Ishikawa (cell line): ENCODE data around the gene AVL9.
A peak's percentile ranks its signal among the peaks of the same experiment; 100 is the strongest.

ENCODE experiments used
- CEBPB ChIP-seq: IDR thresholded peaks from 2 replicates; pipeline ENCODE4 v1.6.1; 2012
- CREB1 ChIP-seq: IDR thresholded peaks from 2 replicates; pipeline ENCODE4 v1.6.1; 2012; ENCODE audit warnings: low read depth
- EGR1 ChIP-seq: IDR thresholded peaks from 2 replicates; pipeline ENCODE4 v1.6.1; 2012
- EP300 ChIP-seq: IDR thresholded peaks from 2 replicates; pipeline ENCODE4 v1.6.1; 2012; ENCODE audit warnings: borderline replicate concordance
- FOXM1 ChIP-seq: IDR thresholded peaks from 2 replicates; pipeline ENCODE4 v1.6.1; 2012; ENCODE audit warnings: low read depth, borderline replicate concordance
- NFIC ChIP-seq: IDR thresholded peaks from 2 replicates; pipeline ENCODE4 v1.6.1; 2012
- RAD21 ChIP-seq: IDR thresholded peaks from 2 replicates; pipeline ENCODE4 v1.6.1; 2012; ENCODE audit warnings: low read depth
- TAF1 ChIP-seq: IDR thresholded peaks from 2 replicates; pipeline ENCODE4 v1.6.1; 2012; ENCODE audit warnings: low read depth, mild to moderate bottlenecking
- TCF12 ChIP-seq: IDR thresholded peaks from 2 replicates; pipeline ENCODE4 v1.6.1; 2012; ENCODE audit warnings: low read depth
- TEAD4 ChIP-seq: IDR thresholded peaks from 2 replicates; pipeline ENCODE4 v1.6.1; 2012
- YY1 ChIP-seq: IDR thresholded peaks from 2 replicates; pipeline ENCODE4 v1.6.1; 2012; ENCODE audit warnings: low read depth
- ZBTB7A ChIP-seq: IDR thresholded peaks from 2 replicates; pipeline ENCODE4 v1.6.1; 2012; ENCODE audit warnings: low read depth
- TF ChIP-seq, protein P1 (sequence below): IDR thresholded peaks from 2 replicates; pipeline ENCODE4 v1.6.1; 2012
- TF ChIP-seq, protein P2 (sequence below): IDR thresholded peaks from 2 replicates; pipeline ENCODE4 v1.6.1; 2012
- TF ChIP-seq, protein P3 (sequence below): IDR thresholded peaks from 2 replicates; pipeline ENCODE4 v1.6.1; 2012; ENCODE audit warnings: low read depth, mild to moderate bottlenecking

AVL9 gene

DNA sequence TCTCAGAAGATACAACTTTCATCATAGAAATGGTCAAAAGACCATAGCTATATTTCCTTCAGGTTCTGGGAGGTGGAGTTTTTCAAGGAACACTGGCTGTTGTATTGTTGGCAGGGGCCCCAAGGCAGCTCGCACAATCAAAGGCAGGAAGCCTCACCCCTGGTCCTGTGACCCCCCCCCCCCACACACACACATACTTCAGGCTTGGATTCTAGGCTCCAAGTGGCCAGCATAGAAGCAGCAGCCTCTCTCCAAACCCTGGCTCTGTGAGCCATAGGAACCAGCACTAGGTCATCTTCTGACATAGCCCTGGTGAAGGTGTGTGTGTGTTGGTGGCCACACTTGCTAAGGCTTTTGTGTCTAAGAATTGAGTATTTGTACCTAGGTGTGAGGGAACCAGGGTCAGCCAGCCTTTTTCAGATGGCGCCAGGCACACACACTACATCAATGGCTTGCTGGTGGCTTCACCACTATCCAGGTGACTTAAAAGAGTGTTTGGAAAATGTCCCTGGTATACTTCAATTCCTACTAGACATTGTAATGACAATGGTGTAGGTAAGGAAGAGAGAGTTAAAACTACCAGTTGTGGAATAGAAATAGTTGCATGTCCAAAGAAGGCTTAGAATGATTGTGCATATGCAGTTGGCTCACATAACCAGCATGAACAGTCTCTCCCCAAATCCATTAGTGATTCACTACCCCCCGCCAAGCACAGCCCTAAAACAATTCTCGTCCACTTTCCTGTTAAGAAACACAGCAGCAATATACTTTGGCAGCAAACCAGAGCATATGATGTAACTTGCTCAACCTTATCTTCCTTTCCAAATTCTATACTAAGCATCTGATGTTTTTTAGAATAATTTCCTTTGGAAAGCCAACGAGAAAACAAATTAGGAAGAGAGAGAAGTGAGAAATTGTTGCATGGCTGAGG, 91.3 kb downstream of the AVL9 start:
- TF ChIP-seq, protein P1, sequence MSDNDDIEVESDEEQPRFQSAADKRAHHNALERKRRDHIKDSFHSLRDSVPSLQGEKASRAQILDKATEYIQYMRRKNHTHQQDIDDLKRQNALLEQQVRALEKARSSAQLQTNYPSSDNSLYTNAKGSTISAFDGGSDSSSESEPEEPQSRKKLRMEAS = no peak
- no peak for TF ChIP-seq YY1
- no peak for TF ChIP-seq EP300
- TF ChIP-seq NFIC = no peak
- TF ChIP-seq, protein P2, sequence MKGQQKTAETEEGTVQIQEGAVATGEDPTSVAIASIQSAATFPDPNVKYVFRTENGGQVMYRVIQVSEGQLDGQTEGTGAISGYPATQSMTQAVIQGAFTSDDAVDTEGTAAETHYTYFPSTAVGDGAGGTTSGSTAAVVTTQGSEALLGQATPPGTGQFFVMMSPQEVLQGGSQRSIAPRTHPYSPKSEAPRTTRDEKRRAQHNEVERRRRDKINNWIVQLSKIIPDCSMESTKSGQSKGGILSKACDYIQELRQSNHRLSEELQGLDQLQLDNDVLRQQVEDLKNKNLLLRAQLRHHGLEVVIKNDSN = no peak
- no peak for TF ChIP-seq TEAD4
- TF ChIP-seq ZBTB7A = no peak
- TF ChIP-seq CREB1 = no peak
- TF ChIP-seq TAF1 = no peak
- no peak for TF ChIP-seq FOXM1
- no peak for TF ChIP-seq CEBPB
- TF ChIP-seq EGR1 = no peak

DNA sequence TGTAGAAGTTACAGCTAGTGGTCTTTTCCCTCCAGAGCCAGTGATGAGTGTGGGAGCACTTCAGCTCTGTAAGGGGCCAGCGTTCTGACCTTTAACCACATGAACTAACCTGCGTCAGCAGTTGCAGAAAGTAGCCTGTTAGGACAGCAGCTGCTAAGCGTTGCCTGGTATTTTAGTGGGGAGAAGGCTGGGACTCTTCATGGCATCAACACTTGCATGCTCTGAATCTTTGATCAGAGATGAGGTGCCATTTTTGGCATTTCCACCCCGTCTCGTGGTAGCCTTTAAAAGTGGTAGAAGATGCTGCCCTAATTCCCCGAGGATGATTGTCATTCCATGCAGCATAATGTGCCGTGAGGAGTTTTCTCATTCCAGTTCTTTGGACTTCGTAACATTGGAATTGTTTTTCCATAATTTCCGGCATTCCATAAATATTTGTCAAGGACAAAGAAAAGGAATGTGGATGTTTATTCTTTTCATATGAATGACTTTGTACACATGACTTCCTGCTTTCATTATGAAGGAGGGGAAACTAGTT, 92.2 kb downstream of the AVL9 start:
- TF ChIP-seq CREB1 = no peak
- TF ChIP-seq TEAD4 = peak; percentile 49
- TF ChIP-seq, protein P2 = no peak

DNA sequence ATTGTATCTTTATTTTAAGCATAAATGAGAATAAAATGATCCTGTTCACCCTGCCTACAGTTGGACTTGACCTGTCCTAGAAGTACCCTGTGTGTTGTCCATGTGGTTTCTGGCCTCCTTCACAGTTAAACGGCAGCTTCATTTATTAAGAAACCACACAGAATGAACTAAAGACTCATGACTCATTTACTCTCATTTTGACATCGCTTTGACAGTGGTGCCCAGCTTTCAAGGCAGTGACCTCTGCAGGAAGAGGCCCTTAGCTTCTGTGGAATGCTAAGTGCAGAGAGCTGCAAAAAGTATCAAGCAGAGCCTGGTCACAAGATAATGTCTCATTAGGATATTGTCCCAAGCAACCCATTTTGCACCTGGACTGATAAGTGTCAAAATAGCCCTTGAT, 93.4 kb downstream of the AVL9 start:
- TF ChIP-seq TAF1 (no peak), EGR1 (no peak), YY1 (no peak), EP300 (no peak), NFIC (no peak), FOXM1 (no peak), CREB1 (no peak), RAD21 (no peak)

DNA sequence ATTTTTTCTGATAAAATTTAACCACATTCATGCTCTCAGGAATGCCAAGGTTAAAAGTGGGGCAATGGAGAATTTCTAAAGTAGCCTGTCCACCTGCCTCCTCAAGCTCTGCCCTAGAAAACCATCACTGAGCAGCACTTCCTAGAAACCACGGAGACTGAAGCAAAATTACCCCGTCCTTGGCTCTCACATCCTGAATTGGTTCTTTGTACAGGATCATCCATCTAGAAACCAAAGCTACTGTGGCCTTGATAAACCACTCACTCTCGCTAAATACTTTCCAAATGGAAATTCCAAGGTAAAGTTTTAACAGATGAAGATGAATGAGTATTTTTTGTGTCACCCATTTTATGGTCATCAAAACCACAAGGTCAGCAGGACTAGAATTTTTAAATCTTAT, 96.6 kb downstream of the AVL9 start:
- TF ChIP-seq, protein P2 = no peak
- TF ChIP-seq ZBTB7A = no peak
- TF ChIP-seq TCF12 = no peak
- TF ChIP-seq FOXM1 = no peak
- no peak for TF ChIP-seq RAD21
- TF ChIP-seq CEBPB = no peak
- no peak for TF ChIP-seq NFIC
- TF ChIP-seq TEAD4 = no peak
- TF ChIP-seq CREB1 = no peak
- no peak for TF ChIP-seq YY1
- no peak for TF ChIP-seq EGR1
- no peak for TF ChIP-seq EP300
- TF ChIP-seq, protein P1 = no peak

DNA sequence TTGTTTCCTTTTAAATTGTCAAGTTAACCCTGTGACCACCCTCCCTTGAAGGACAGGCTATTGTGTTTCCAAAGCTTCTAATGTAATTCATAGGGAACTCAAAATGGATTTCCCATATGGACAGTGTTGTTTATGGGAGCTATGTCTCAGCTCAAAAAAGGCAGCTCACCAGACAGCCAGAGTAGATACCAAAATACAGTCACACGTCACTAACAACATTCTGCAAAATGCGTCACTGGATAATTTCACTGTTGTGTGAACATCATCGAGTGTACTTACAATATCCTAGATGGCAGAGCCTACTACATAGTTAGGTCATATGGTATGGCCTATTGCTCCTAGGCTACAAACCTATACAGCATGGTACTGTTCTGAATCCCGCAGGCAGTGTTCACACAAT, 97.4 kb downstream of the AVL9 start:
- TF ChIP-seq EGR1 = no peak
- no peak for TF ChIP-seq TEAD4
- TF ChIP-seq NFIC = no peak
- TF ChIP-seq TCF12 = no peak
- TF ChIP-seq FOXM1 = no peak
- no peak for TF ChIP-seq RAD21
- no peak for TF ChIP-seq CEBPB
- no peak for TF ChIP-seq YY1
- no peak for TF ChIP-seq ZBTB7A
- TF ChIP-seq, protein P3, sequence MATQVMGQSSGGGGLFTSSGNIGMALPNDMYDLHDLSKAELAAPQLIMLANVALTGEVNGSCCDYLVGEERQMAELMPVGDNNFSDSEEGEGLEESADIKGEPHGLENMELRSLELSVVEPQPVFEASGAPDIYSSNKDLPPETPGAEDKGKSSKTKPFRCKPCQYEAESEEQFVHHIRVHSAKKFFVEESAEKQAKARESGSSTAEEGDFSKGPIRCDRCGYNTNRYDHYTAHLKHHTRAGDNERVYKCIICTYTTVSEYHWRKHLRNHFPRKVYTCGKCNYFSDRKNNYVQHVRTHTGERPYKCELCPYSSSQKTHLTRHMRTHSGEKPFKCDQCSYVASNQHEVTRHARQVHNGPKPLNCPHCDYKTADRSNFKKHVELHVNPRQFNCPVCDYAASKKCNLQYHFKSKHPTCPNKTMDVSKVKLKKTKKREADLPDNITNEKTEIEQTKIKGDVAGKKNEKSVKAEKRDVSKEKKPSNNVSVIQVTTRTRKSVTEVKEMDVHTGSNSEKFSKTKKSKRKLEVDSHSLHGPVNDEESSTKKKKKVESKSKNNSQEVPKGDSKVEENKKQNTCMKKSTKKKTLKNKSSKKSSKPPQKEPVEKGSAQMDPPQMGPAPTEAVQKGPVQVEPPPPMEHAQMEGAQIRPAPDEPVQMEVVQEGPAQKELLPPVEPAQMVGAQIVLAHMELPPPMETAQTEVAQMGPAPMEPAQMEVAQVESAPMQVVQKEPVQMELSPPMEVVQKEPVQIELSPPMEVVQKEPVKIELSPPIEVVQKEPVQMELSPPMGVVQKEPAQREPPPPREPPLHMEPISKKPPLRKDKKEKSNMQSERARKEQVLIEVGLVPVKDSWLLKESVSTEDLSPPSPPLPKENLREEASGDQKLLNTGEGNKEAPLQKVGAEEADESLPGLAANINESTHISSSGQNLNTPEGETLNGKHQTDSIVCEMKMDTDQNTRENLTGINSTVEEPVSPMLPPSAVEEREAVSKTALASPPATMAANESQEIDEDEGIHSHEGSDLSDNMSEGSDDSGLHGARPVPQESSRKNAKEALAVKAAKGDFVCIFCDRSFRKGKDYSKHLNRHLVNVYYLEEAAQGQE = no peak

DNA sequence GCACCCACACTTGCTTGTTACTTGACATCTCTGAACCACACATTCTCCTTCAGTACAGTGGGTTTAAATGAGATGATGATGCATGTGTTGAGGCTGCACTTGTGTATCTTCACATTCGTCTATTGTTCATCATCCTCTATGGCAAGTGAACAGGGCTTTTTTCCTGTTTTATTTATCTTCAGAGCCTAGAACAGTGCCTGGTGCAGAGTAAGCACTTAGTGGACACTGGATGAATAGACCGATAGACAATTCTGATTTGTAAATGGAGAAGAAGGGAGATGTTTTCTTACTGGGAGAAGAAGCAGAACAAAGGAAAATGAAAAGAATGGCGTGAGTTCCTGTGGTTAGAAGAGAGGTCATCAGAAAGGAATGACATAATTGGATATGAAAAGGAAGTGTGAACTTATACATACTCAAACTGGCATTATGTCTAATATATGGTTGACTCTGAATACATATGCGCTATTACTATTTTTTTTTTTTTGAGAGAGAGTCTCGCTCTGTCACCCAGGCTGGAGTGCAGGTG, 99.7 kb downstream of the AVL9 start:
- no peak for TF ChIP-seq EP300
- no peak for TF ChIP-seq YY1
- TF ChIP-seq, protein P3 = no peak
- TF ChIP-seq FOXM1 = no peak
